Stimulated activated memory B cell treated with anti-CD40 and anti-IgM and Interleukin-4, amounts not matched to agents 10 μg/mL and 1 μg/mL and 100 μg/mL, for 72 hours (primary cell): ENCODE results near the gene MAGEA4.
"Not testable (repeated sequence)": the region's sequence is repeated elsewhere in the genome, so short reads cannot be mapped to it uniquely, and the experiment has no call there.

ENCODE experiments used
- ATAC-seq: fragments of 150-1000 bp; cut with Tn5 transposase; 2 replicates; pipeline ENCODE4 v1.10.0; 2021
- H3K27ac Mint-ChIP-seq: one replicate; pipeline ENCODE4 v1.8.0; 2022; ENCODE audit warnings: mild to moderate bottlenecking, mixed read lengths
- H3K27me3 Mint-ChIP-seq: one replicate; pipeline ENCODE4 v1.8.0; 2022; ENCODE audit warnings: mixed read lengths
- H3K36me3 Mint-ChIP-seq: one replicate; pipeline ENCODE4 v1.8.0; 2022; ENCODE audit warnings: mixed read lengths
- H3K4me1 Mint-ChIP-seq: one replicate; pipeline ENCODE4 v1.8.0; 2022; ENCODE audit warnings: mixed read lengths
- H3K4me3 Mint-ChIP-seq: one replicate; pipeline ENCODE4 v1.8.0; 2022; ENCODE audit warnings: mild to moderate bottlenecking, moderate library complexity, mixed read lengths
- H3K9me3 Mint-ChIP-seq: one replicate; pipeline ENCODE4 v1.8.0; 2022; ENCODE audit warnings: mixed read lengths

Gene MAGEA4

GRCh38 chrX:151918736-151919135 lies 6.0 kb downstream of the MAGEA4 start:
- H3K4me3 Mint-ChIP-seq, H3K27ac Mint-ChIP-seq, H3K4me1 Mint-ChIP-seq, ATAC-seq, H3K36me3 Mint-ChIP-seq, H3K27me3 Mint-ChIP-seq, H3K9me3 Mint-ChIP-seq: not testable (repeated sequence)

GRCh38 chrX:151919610-151920009 lies 6.9 kb downstream of the MAGEA4 start:
- Mint-ChIP-seq H3K4me3 (no peak overlapping the region), H3K4me1 (no peaks in the 10 kb centered on the region), H3K36me3 (no peaks in the 10 kb centered on the region), H3K9me3 (no peaks in the 10 kb centered on the region), H3K27me3 (no peaks in the 10 kb centered on the region), H3K27ac (no peak overlapping the region)
- no peak for ATAC-seq

DNA sequence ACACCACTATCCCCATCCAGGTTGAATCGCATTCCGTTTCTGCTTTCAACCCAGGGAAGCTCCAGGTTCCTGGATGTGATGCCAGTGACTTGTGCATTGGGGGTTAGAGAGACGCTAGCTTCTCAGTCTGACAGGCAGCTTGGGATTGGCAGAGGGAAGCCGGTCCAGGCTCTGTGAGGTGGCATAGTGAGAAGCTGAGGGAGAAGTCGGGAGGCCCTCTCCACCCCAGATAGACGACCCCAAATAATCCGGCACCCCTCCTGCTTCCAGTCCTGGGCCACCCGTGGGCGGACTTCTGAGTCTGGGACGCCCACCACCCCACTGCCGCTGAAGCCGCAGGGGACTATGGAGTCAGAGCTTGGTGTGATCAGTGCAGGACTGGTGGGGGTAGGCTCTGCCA lies 7.4 kb downstream of the MAGEA4 start:
- H3K27ac Mint-ChIP-seq: no peak overlapping the region
- H3K9me3 Mint-ChIP-seq: no peaks in the 10 kb centered on the region
- ATAC-seq: no peak
- no peaks in the 10 kb centered on the region for H3K27me3 Mint-ChIP-seq
- no peaks in the 10 kb centered on the region for H3K4me1 Mint-ChIP-seq
- H3K36me3 Mint-ChIP-seq: no peaks in the 10 kb centered on the region
- H3K4me3 Mint-ChIP-seq: no peak overlapping the region

- no peaks in the 10 kb centered on the region for H3K9me3 Mint-ChIP-seq
- no peaks in the 10 kb centered on the region for H3K4me1 Mint-ChIP-seq
- ATAC-seq: no peak
- no peak overlapping the region for H3K27ac Mint-ChIP-seq
- no peaks in the 10 kb centered on the region for H3K27me3 Mint-ChIP-seq
- no peaks in the 10 kb centered on the region for H3K36me3 Mint-ChIP-seq
- H3K4me3 Mint-ChIP-seq: no peak overlapping the region
These were observed 7.8 kb downstream of the MAGEA4 start for GRCh38 chrX:151920530-151920929.

GRCh38 chrX:151921292-151921691 lies 8.6 kb downstream of the MAGEA4 start:
- H3K4me1 Mint-ChIP-seq: no peaks in the 10 kb centered on the region
- H3K9me3 Mint-ChIP-seq: no peaks in the 10 kb centered on the region
- ATAC-seq: no peak

GRCh38 chrX:151921866-151922265 lies 9.2 kb downstream of the MAGEA4 start:
- H3K27me3 Mint-ChIP-seq: no peaks in the 10 kb centered on the region
- no peak overlapping the region for H3K4me3 Mint-ChIP-seq
- H3K9me3 Mint-ChIP-seq: no peaks in the 10 kb centered on the region
- H3K4me1 Mint-ChIP-seq: no peaks in the 10 kb centered on the region
- H3K36me3 Mint-ChIP-seq: no peaks in the 10 kb centered on the region
- no peak for ATAC-seq
- no peak overlapping the region for H3K27ac Mint-ChIP-seq

More at GRCh38 chrX:151921292-151921691, 8.6 kb downstream of the MAGEA4 start:
- no peaks in the 10 kb centered on the region for H3K27me3 Mint-ChIP-seq
- H3K27ac Mint-ChIP-seq: no peak overlapping the region
- no peaks in the 10 kb centered on the region for H3K36me3 Mint-ChIP-seq
- H3K4me3 Mint-ChIP-seq: no peak overlapping the region

DNA sequence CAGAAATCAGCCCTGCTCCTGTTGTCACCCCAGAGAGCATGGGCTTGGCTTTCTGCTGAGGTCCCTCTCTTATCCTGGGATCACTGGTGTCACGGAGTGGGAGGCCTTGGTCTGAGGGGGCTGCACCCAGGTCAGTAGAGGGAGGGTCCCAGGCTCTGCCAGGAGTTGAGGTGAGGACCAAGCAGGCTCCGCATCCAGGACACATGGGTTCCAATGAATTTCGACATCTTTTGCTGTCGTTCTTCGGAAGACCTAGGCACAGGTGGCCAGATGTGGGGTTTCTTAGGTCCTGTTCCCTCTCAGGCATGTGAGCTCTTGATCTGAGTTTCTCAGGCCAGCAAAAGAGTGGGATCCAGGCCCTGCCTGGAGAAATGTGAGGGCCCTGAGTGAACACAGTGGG lies 10.0 kb downstream of the MAGEA4 start:
- Mint-ChIP-seq H3K9me3 (no peaks in the 10 kb centered on the region), H3K4me3 (no peak overlapping the region), H3K4me1 (no peaks in the 10 kb centered on the region), H3K27me3 (no peaks in the 10 kb centered on the region), H3K27ac (no peak overlapping the region), H3K36me3 (no peaks in the 10 kb centered on the region)
- no peak for ATAC-seq

DNA sequence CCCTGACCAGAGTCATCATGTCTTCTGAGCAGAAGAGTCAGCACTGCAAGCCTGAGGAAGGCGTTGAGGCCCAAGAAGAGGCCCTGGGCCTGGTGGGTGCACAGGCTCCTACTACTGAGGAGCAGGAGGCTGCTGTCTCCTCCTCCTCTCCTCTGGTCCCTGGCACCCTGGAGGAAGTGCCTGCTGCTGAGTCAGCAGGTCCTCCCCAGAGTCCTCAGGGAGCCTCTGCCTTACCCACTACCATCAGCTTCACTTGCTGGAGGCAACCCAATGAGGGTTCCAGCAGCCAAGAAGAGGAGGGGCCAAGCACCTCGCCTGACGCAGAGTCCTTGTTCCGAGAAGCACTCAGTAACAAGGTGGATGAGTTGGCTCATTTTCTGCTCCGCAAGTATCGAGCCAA lies 11.0 kb downstream of the MAGEA4 start:
- no peaks in the 10 kb centered on the region for H3K4me1 Mint-ChIP-seq
- H3K27ac Mint-ChIP-seq: no peak overlapping the region
- ATAC-seq: no peak
- no peaks in the 10 kb centered on the region for H3K9me3 Mint-ChIP-seq
- no peak overlapping the region for H3K4me3 Mint-ChIP-seq
- H3K36me3 Mint-ChIP-seq: no peaks in the 10 kb centered on the region
- no peaks in the 10 kb centered on the region for H3K27me3 Mint-ChIP-seq

- Mint-ChIP-seq H3K4me1 (no peaks in the 10 kb centered on the region), H3K9me3 (peaks cover 3% of the 10 kb centered on the region), H3K36me3 (no peaks in the 10 kb centered on the region), H3K4me3 (no peak overlapping the region), H3K27ac (no peak overlapping the region), H3K27me3 (no peaks in the 10 kb centered on the region)
- no peak for ATAC-seq
These were observed 16.4 kb downstream of the MAGEA4 start for GRCh38 chrX:151929126-151929525.

GRCh38 chrX:151935358-151935757 lies 22.7 kb downstream of the MAGEA4 start:
- Mint-ChIP-seq H3K9me3 (no peaks in the 10 kb centered on the region), H3K36me3 (no peaks in the 10 kb centered on the region), H3K4me3 (no peak overlapping the region), H3K27me3 (no peaks in the 10 kb centered on the region), H3K27ac (no peak overlapping the region), H3K4me1 (no peaks in the 10 kb centered on the region)
- ATAC-seq: no peak

GRCh38 chrX:151938172-151938571 lies 25.5 kb downstream of the MAGEA4 start:
- no peak overlapping the region for H3K4me3 Mint-ChIP-seq
- no peaks in the 10 kb centered on the region for H3K36me3 Mint-ChIP-seq
- H3K9me3 Mint-ChIP-seq: no peaks in the 10 kb centered on the region
- no peaks in the 10 kb centered on the region for H3K27me3 Mint-ChIP-seq
- no peak for ATAC-seq
- H3K4me1 Mint-ChIP-seq: no peaks in the 10 kb centered on the region
- H3K27ac Mint-ChIP-seq: no peak overlapping the region

DNA sequence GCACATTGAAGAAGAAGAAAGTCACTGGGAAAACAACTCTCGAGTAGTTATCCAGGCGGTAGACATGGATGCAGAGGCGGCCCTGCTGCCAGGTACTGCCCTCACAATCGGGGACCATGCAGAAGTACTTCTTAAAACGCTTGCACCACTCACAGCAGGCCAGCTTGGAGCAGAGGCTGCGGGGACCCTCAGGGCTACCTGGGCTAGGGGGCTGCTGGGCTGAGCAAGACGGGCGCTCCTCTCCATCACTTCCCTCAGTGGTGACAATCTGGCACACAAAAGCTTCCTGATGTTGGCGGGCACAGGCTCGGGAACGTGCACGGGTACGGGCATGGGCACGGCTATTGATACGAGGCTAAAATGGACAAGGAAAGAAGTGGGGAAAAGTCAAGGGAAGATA lies 42.0 kb downstream of the MAGEA4 start:
- Mint-ChIP-seq H3K9me3 (no peaks in the 10 kb centered on the region), H3K27ac (no peak overlapping the region), H3K4me3 (no peak overlapping the region), H3K36me3 (no peaks in the 10 kb centered on the region), H3K4me1 (no peaks in the 10 kb centered on the region), H3K27me3 (no peaks in the 10 kb centered on the region)
- no peak for ATAC-seq

DNA sequence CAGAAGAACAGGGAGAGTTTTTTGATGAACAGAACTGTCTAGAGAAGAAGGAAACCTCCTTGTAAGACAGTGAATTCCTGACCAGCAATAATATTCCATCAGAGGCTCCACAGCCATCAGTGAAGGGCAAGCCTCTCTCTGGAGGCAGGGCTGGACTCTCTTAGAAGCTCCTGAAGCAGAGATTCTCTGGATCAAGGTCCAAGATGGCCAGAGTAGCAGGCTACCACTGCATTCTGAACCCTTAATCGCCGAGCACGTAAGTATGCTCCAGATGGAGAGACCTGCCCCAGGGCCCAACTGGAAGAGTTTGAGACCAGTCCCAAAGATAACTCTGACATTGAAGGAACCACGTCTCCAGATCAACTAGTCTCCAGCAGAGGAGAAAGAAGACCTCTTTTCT lies 45.4 kb downstream of the MAGEA4 start:
- Mint-ChIP-seq H3K9me3 (peaks cover 3% of the 10 kb centered on the region), H3K27ac (no peak overlapping the region), H3K4me1 (no peaks in the 10 kb centered on the region), H3K27me3 (no peaks in the 10 kb centered on the region), H3K4me3 (no peak overlapping the region), H3K36me3 (no peaks in the 10 kb centered on the region)
- no peak for ATAC-seq

DNA sequence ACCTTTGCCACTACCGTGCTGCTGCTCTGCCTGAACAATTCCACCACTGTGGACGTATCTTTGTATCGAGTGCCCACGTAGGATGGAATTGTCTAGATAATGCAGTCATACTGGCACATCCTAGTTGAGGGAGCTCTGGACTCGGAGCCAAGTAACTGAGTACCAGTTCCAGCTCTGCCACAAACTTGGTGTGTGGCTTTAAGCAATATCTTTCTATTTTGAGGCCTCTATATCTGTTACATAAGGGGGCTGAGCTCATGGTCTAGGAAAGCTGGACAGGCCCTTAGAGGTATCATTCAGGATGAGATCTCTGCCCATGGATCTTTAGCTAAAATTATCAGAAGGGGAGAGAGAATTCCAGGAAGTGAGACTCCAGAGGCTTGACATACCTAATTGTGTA lies 49.3 kb downstream of the MAGEA4 start:
- Mint-ChIP-seq H3K9me3 (peaks cover 3% of the 10 kb centered on the region), H3K27me3 (no peaks in the 10 kb centered on the region), H3K4me1 (no peaks in the 10 kb centered on the region), H3K27ac (no peak overlapping the region), H3K4me3 (no peak overlapping the region), H3K36me3 (no peaks in the 10 kb centered on the region)
- ATAC-seq: no peak

- H3K27me3 Mint-ChIP-seq: no peaks in the 10 kb centered on the region
- no peaks in the 10 kb centered on the region for H3K36me3 Mint-ChIP-seq
- peaks cover 3% of the 10 kb centered on the region for H3K9me3 Mint-ChIP-seq
- no peaks in the 10 kb centered on the region for H3K4me1 Mint-ChIP-seq
- no peak for ATAC-seq
- no peak overlapping the region for H3K4me3 Mint-ChIP-seq
- H3K27ac Mint-ChIP-seq: no peak overlapping the region
These were observed 53.5 kb downstream of the MAGEA4 start for GRCh38 chrX:151966236-151966635.

GRCh38 chrX:151970027-151970426 lies 57.3 kb downstream of the MAGEA4 start:
- no peaks in the 10 kb centered on the region for H3K4me1 Mint-ChIP-seq
- H3K4me3 Mint-ChIP-seq: no peak overlapping the region
- no peak for ATAC-seq
- H3K27me3 Mint-ChIP-seq: no peaks in the 10 kb centered on the region
- H3K27ac Mint-ChIP-seq: no peak overlapping the region
- H3K36me3 Mint-ChIP-seq: no peaks in the 10 kb centered on the region
- peaks cover 3% of the 10 kb centered on the region for H3K9me3 Mint-ChIP-seq

DNA sequence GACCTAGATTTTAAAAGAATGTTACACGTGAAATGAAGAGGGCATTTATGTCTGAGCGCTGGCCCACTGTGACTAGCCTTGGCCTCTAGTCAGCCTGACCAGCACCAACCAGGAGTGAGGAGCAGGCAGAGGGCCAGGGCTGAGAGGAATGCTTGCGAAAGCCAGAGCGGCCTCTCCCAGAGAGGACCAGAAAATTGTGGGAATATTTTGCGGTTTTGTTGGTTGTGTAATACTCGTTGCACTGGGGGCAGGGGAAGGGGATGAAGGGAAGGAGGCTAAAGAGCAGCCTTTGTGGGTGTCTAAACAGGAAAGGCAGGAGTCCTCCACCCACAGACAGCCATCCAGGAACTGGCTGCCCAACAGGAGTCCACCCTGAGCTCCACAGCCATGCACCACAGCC lies 58.0 kb downstream of the MAGEA4 start:
- no peak for ATAC-seq
- Mint-ChIP-seq H3K36me3 (no peaks in the 10 kb centered on the region), H3K27me3 (no peaks in the 10 kb centered on the region), H3K4me1 (no peaks in the 10 kb centered on the region), H3K9me3 (peaks cover 3% of the 10 kb centered on the region), H3K27ac (no peak overlapping the region), H3K4me3 (no peak overlapping the region)
